ENCODE results near the gene NR2F1.

The NR2F1 gene

GRCh38 chr5:93591323-93591945 lies 8.4 kb downstream of the NR2F1 start:
- DNase-seq = no peak

- no peak for DNase-seq
Observed at GRCh38 chr5:93592883-93593282, 9.9 kb downstream of the NR2F1 start.

- no peak for DNase-seq
Observed at GRCh38 chr5:93593476-93594131, 10.6 kb downstream of the NR2F1 start.

GRCh38 chr5:93594591-93595419 lies 11.8 kb downstream of the NR2F1 start:
- DNase-seq = no peak

GRCh38 chr5:93595420-93596147 lies 12.6 kb downstream of the NR2F1 start:
- no peak for DNase-seq

GRCh38 chr5:93596310-93596675 lies 13.3 kb downstream of the NR2F1 start:
- no peak for DNase-seq

GRCh38 chr5:93596676-93597490 lies 13.9 kb downstream of the NR2F1 start:
- no peak for DNase-seq

GRCh38 chr5:93598091-93599000 lies 15.3 kb downstream of the NR2F1 start:
- DNase-seq = no peak

- no peak for DNase-seq
Observed at GRCh38 chr5:93599001-93599379, 16.0 kb downstream of the NR2F1 start.

GRCh38 chr5:93599399-93600120 lies 16.5 kb downstream of the NR2F1 start:
- no peak for DNase-seq

GRCh38 chr5:93600409-93601070 lies 17.5 kb downstream of the NR2F1 start:
- DNase-seq = no peak

GRCh38 chr5:93601071-93601801 lies 18.2 kb downstream of the NR2F1 start:
- no peak for DNase-seq

- no peak for DNase-seq
Observed at GRCh38 chr5:93601802-93602155, 18.8 kb downstream of the NR2F1 start.

- DNase-seq = no peak
Observed at GRCh38 chr5:93602241-93603077, 19.4 kb downstream of the NR2F1 start.

- DNase-seq = no peak
Observed at GRCh38 chr5:93603078-93603792, 20.2 kb downstream of the NR2F1 start.

- DNase-seq = no peak
Observed at GRCh38 chr5:93603793-93604643, 21.0 kb downstream of the NR2F1 start.
